GM21737 (cell line): ENCODE measurements around the gene SIAE.

Source experiments
- ATAC-seq: cut with Tn5 transposase; IDR thresholded peaks from one replicate; pipeline ENCODE4 v1.9.1; 2021; ENCODE audit warnings: mild to moderate bottlenecking, moderate library complexity; ENCODE audit not compliant: unreplicated experiment

The SIAE gene

DNA sequence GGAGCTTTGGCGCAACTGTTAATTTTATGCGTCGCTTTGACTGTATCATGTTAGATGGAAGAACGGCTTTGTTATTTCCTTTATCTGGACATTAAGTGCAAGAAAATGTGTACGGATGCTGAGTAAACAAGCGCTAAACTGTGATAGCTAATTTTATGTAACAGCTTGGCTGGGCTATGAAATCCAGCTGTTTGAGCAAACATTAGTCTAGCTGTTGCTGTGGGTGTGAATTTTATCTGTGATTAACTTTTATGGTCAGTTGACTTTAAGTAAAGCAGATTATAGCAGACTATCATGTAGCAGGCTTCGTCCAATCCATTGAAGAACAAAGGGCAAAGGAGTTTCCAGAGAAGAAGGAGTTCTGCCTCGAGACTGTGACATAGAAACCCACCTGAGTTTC lies 89.8 kb downstream of the SIAE start:
- ATAC-seq: no peak
